WTC11 (cell line): ENCODE measurements around the gene MIPEP. TPM values are rescaled to one million over a fixed set of nuclear protein-coding genes. Genes with fewer than 3 reads are reported as not detected.

ENCODE experiments used
- ATAC-seq: fragments of 200-7000 bp; cut with Tn5 transposase; 2 replicates; pipeline ENCODE4 v1.10.0; 2021; ENCODE audit warnings: mild to moderate bottlenecking, moderate library complexity
- CTCF ChIA-PET: fragments of 300-600 bp; sonication (Branson Sonifier 250); formaldehyde crosslinking; loops from one replicate; lab custom pipeline; 2021; ENCODE audit warnings: antibody characterized with exemption; lab: Charles Lee
- POLR2A ChIA-PET: fragments of 350-600 bp; sonication (Branson Sonifier 250); formaldehyde crosslinking; loops from one replicate; lab custom pipeline; 2021; ENCODE audit warnings: antibody characterized with exemption; lab: Charles Lee
- DNase-seq: peaks from one replicate; pipeline ENCODE4 v3.0.0; 2021; ENCODE audit warnings: low spot score
- H3K27ac Mint-ChIP-seq: 2 replicates; pipeline ENCODE4 v1.8.0; 2021; ENCODE audit warnings: mixed read lengths
- H3K27me3 Mint-ChIP-seq: 2 replicates; pipeline ENCODE4 v1.8.0; 2021; ENCODE audit warnings: low read depth, mild to moderate bottlenecking, moderate library complexity, mixed read lengths
- H3K36me3 Mint-ChIP-seq: 2 replicates; pipeline ENCODE4 v1.8.0; 2021; ENCODE audit warnings: mixed read lengths
- H3K4me1 Mint-ChIP-seq: 2 replicates; pipeline ENCODE4 v1.8.0; 2022; ENCODE audit warnings: mixed read lengths
- H3K4me3 Mint-ChIP-seq: 2 replicates; pipeline ENCODE4 v1.8.0; 2021; ENCODE audit warnings: mild to moderate bottlenecking, moderate library complexity, mixed read lengths
- H3K9me3 Mint-ChIP-seq: 2 replicates; pipeline ENCODE4 v1.8.0; 2021; ENCODE audit warnings: mixed read lengths
- ARID4B ChIP-seq: sonication (generic); formaldehyde crosslinking; IDR thresholded peaks from 2 replicates; pipeline ENCODE4 v1.8.0; 2023; ENCODE audit warnings: missing genetic modification reagents, mild to moderate bottlenecking, borderline replicate concordance
- CREB1 ChIP-seq: sonication (generic); formaldehyde crosslinking; IDR thresholded peaks from 2 replicates; pipeline ENCODE4 v1.8.0; 2023; ENCODE audit warnings: mild to moderate bottlenecking, missing genetic modification reagents
- FOXJ3 ChIP-seq: sonication (generic); formaldehyde crosslinking; IDR thresholded peaks from 2 replicates; pipeline ENCODE4 v1.9.0; 2021; ENCODE audit warnings: missing genetic modification reagents, mild to moderate bottlenecking, borderline replicate concordance
- FOXP1 ChIP-seq: sonication (generic); formaldehyde crosslinking; IDR thresholded peaks from 2 replicates; pipeline ENCODE4 v1.8.0; 2022; ENCODE audit warnings: missing genetic modification reagents, mild to moderate bottlenecking, moderate library complexity, borderline replicate concordance
- GABPB1 ChIP-seq: sonication (generic); formaldehyde crosslinking; IDR thresholded peaks from 2 replicates; pipeline ENCODE4 v1.8.1; 2023; ENCODE audit warnings: mild to moderate bottlenecking, missing genetic modification reagents
- GRHL2 ChIP-seq: fragments of 250-450 bp; sonication (Bioruptor Pico); IDR thresholded peaks from 2 replicates; pipeline ENCODE4 v1.8.0; 2022; ENCODE audit warnings: mild to moderate bottlenecking, moderate library complexity; ENCODE audit not compliant: insufficient replicate concordance, severe bottlenecking
- GTF2I ChIP-seq: fragments of 250-450 bp; sonication (Bioruptor Pico); conservative IDR thresholded peaks from 2 replicates; pipeline ENCODE4 v1.4.0; 2021; ENCODE audit warnings: mild to moderate bottlenecking
- KAT7 ChIP-seq: sonication (generic); formaldehyde crosslinking; IDR thresholded peaks from 2 replicates; pipeline ENCODE4 v1.8.1; 2023; ENCODE audit warnings: missing genetic modification reagents, mild to moderate bottlenecking, borderline replicate concordance
- MXD4 ChIP-seq: fragments of 250-450 bp; sonication (Bioruptor Pico); IDR thresholded peaks from 2 replicates; pipeline ENCODE4 v1.8.0; 2021; ENCODE audit warnings: mild to moderate bottlenecking, moderate library complexity, borderline replicate concordance
- NFE2L1 ChIP-seq: sonication (generic); formaldehyde crosslinking; IDR thresholded peaks from 2 replicates; pipeline ENCODE4 v1.8.1; 2023; ENCODE audit warnings: missing genetic modification reagents
- NR3C1 ChIP-seq: sonication (generic); formaldehyde crosslinking; conservative IDR thresholded peaks from 2 replicates; pipeline ENCODE4 v1.8.1; 2023; ENCODE audit warnings: low read depth, mild to moderate bottlenecking, missing genetic modification reagents
- PREB ChIP-seq: sonication (generic); formaldehyde crosslinking; IDR thresholded peaks from 2 replicates; pipeline ENCODE4 v1.8.1; 2022; ENCODE audit warnings: mild to moderate bottlenecking, missing genetic modification reagents, moderate library complexity, borderline replicate concordance
- USF2 ChIP-seq: sonication (generic); formaldehyde crosslinking; IDR thresholded peaks from 2 replicates; pipeline ENCODE4 v1.8.1; 2023; ENCODE audit warnings: mild to moderate bottlenecking, missing genetic modification reagents, moderate library complexity
- ZNF138 ChIP-seq: sonication (generic); formaldehyde crosslinking; conservative IDR thresholded peaks from 2 replicates; pipeline ENCODE4 v1.8.1; 2022; ENCODE audit warnings: mild to moderate bottlenecking, moderate library complexity, missing genetic modification reagents
- ZNF232 ChIP-seq: sonication (generic); formaldehyde crosslinking; IDR thresholded peaks from 2 replicates; pipeline ENCODE4 v1.8.0; 2022; ENCODE audit warnings: mild to moderate bottlenecking, missing genetic modification reagents
- ZNF671 ChIP-seq: fragments of 250-450 bp; sonication (Bioruptor Pico); IDR thresholded peaks from 2 replicates; pipeline ENCODE4 v1.8.0; 2021; ENCODE audit warnings: mild to moderate bottlenecking
- total RNA-seq: library from RNA; stranded (reverse); gene quantifications from 3 replicates; pipeline ENCODE4 v1.2.3, GENCODE V29; 2021
- TF ChIP-seq, protein P1 (sequence below): fragments of 200-600 bp; IDR thresholded peaks from 2 replicates; pipeline ENCODE4 v1.8.0; 2022; ENCODE audit warnings: antibody characterized with exemption
- TF ChIP-seq, protein P2 (sequence below): sonication (generic); formaldehyde crosslinking; IDR thresholded peaks from 2 replicates; pipeline ENCODE4 v1.8.0; 2022; ENCODE audit warnings: mild to moderate bottlenecking, missing genetic modification reagents
- TF ChIP-seq, protein P3 (sequence below): fragments of 250-450 bp; sonication (Bioruptor Pico); IDR thresholded peaks from 2 replicates; pipeline ENCODE4 v1.8.0; 2021; ENCODE audit warnings: mild to moderate bottlenecking

The MIPEP gene
- total RNA-seq, 1 experiment from 2014 or later, result 30.5 TPM

DNA sequence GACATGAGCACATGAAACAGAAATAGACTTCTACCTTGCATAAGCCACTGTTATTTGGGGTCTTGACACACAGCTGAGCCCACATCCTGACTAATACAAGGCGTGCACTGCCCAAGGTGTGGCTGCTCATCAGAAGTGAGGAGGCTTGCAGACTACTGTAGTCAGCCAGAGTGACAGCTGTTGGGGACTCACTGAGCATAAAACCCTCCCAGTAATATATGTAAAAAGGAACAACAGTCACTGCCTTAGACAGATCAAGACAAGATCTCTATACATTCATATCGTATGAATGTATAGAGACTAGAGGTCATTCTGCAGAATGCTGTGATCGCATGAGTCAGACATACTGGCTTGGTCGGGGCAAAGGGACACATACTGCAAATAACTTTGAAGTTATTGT is 12.2 kb upstream of the MIPEP start:
- TF ChIP-seq PREB (CRISPR knock-in tag) (no peak), KAT7 (CRISPR knock-in tag) (no peak), NR3C1 (CRISPR knock-in tag) (no peak), ZNF138 (CRISPR knock-in tag) (no peak)
- Mint-ChIP-seq H3K36me3 (no peaks in the 10 kb centered on the region), H3K27me3 (peaks cover 22% of the 10 kb centered on the region), H3K27ac (no peak overlapping the region), H3K4me1 (peaks cover 23% of the 10 kb centered on the region), H3K4me3 (no peak overlapping the region), H3K9me3 (no peaks in the 10 kb centered on the region)
- POLR2A ChIA-PET, result no interaction called here
- CTCF ChIA-PET, result interaction anchor here (0.5 kb wide), 1 partner anchor 87 kb away, joined by 4 read pairs; no protein-coding TSS in a partner anchor
- DNase-seq (no peak), ATAC-seq (no peak)

GRCh38 chr13:23899555-23899954 is 10.4 kb upstream of the MIPEP start:
- POLR2A ChIA-PET, result no interaction called here
- Mint-ChIP-seq H3K4me3 (no peak overlapping the region), H3K27me3 (peaks cover 22% of the 10 kb centered on the region), H3K9me3 (no peaks in the 10 kb centered on the region)
- CTCF ChIA-PET, result interaction anchor here (1.1 to 1.5 kb wide), 4 partner anchors 10 to 432 kb away, joined by 3 to 5 read pairs (median 4); no protein-coding TSS in a partner anchor
- TF ChIP-seq, protein P1, sequence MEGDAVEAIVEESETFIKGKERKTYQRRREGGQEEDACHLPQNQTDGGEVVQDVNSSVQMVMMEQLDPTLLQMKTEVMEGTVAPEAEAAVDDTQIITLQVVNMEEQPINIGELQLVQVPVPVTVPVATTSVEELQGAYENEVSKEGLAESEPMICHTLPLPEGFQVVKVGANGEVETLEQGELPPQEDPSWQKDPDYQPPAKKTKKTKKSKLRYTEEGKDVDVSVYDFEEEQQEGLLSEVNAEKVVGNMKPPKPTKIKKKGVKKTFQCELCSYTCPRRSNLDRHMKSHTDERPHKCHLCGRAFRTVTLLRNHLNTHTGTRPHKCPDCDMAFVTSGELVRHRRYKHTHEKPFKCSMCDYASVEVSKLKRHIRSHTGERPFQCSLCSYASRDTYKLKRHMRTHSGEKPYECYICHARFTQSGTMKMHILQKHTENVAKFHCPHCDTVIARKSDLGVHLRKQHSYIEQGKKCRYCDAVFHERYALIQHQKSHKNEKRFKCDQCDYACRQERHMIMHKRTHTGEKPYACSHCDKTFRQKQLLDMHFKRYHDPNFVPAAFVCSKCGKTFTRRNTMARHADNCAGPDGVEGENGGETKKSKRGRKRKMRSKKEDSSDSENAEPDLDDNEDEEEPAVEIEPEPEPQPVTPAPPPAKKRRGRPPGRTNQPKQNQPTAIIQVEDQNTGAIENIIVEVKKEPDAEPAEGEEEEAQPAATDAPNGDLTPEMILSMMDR, result peak; percentile 34; the same call in 1 of the 2 replicates
- no peak for TF ChIP-seq FOXP1 (CRISPR knock-in tag)
- TF ChIP-seq, all 79 proteins: peak for 1
- DNase-seq (no peak), ATAC-seq (no peak)
- Mint-ChIP-seq H3K27ac (no peak overlapping the region), H3K36me3 (no peaks in the 10 kb centered on the region), H3K4me1 (peaks cover 22% of the 10 kb centered on the region)

DNA sequence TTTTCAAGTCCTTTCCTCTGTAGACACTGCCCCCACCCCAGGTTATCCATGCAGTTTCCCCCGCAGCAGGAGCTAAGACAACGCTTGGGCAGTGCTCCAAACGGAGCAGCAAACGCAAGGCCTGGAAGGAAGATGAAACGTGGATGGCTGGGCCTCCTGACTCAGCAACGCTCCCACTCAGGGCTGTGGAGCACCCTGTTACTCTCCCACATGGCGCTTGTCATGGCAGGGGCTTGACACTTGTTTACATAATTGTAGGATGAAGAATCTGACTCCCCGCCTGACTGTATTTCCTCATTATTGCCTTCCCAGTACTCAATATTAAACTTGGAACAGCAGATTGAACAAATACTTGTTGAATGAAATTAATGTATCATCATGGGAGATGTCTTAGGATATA is 8.9 kb upstream of the MIPEP start:
- POLR2A ChIA-PET, result no interaction called here
- no peaks in the 10 kb centered on the region for H3K36me3 Mint-ChIP-seq
- TF ChIP-seq, protein P2, sequence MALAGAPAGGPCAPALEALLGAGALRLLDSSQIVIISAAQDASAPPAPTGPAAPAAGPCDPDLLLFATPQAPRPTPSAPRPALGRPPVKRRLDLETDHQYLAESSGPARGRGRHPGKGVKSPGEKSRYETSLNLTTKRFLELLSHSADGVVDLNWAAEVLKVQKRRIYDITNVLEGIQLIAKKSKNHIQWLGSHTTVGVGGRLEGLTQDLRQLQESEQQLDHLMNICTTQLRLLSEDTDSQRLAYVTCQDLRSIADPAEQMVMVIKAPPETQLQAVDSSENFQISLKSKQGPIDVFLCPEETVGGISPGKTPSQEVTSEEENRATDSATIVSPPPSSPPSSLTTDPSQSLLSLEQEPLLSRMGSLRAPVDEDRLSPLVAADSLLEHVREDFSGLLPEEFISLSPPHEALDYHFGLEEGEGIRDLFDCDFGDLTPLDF, result no peak
- no peak for TF ChIP-seq MXD4 (CRISPR knock-in tag)
- TF ChIP-seq GABPB1 (CRISPR knock-in tag), result no peak
- TF ChIP-seq NFE2L1 (CRISPR knock-in tag), result no peak
- no peak for TF ChIP-seq GRHL2
- TF ChIP-seq CREB1 (CRISPR knock-in tag), result no peak
- no peak for TF ChIP-seq USF2
- TF ChIP-seq, protein P1, result no peak
- no peak for TF ChIP-seq FOXJ3 (CRISPR knock-in tag)
- no peak for TF ChIP-seq GTF2I
- TF ChIP-seq, protein P3, sequence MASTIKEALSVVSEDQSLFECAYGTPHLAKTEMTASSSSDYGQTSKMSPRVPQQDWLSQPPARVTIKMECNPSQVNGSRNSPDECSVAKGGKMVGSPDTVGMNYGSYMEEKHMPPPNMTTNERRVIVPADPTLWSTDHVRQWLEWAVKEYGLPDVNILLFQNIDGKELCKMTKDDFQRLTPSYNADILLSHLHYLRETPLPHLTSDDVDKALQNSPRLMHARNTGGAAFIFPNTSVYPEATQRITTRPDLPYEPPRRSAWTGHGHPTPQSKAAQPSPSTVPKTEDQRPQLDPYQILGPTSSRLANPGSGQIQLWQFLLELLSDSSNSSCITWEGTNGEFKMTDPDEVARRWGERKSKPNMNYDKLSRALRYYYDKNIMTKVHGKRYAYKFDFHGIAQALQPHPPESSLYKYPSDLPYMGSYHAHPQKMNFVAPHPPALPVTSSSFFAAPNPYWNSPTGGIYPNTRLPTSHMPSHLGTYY (CRISPR knock-in tag), result no peak
- TF ChIP-seq ZNF671 (CRISPR knock-in tag), result no peak
- no peak for TF ChIP-seq ARID4B (CRISPR knock-in tag)
- TF ChIP-seq ZNF232 (CRISPR knock-in tag), result no peak

More for the DNA sequence above, 8.9 kb upstream of the MIPEP start:
- Mint-ChIP-seq H3K4me1 (peaks cover 19% of the 10 kb centered on the region), H3K9me3 (no peaks in the 10 kb centered on the region), H3K27ac (no peak overlapping the region), H3K4me3 (no peak overlapping the region), H3K27me3 (peaks cover 14% of the 10 kb centered on the region)
- CTCF ChIA-PET, result interaction anchor here (1.0 to 1.3 kb wide), 2 partner anchors 8 to 9 kb away, joined by 3 to 4 read pairs; no protein-coding TSS in a partner anchor
- no peak for ATAC-seq
- DNase-seq, result no peak
